Measurements from ENCODE around the gene CMC1.

Gene CMC1

DNA sequence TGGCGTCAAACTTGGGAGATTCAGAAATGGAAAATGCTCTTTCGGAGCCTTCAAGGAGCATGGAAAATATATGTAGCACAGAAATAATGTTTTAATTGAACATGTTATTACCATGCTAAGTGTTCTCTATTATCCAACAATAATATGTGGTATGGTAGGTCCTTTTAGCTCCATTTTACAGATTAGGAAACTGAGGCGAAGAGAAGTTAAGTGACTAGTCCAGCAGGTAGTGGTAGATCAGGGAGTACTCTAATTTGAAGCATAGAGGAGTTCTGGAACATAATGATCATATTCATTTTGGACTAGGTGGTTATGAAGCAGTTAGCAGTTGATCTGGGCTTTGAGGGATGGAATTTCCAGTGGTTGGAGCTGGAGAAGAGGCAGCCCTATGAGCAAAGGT, 1.1 kb downstream of the CMC1 start:
- ChIA-PET CTCF (interaction anchor here (1.0 kb wide), 1 partner anchor 13 kb away, joined by 4 read pairs; no protein-coding TSS in a partner anchor), POLR2A (no interaction called here)
- DNase-seq (ENCODE audit: extremely low spot score) = no peak
- TF ChIP-seq, protein P1, sequence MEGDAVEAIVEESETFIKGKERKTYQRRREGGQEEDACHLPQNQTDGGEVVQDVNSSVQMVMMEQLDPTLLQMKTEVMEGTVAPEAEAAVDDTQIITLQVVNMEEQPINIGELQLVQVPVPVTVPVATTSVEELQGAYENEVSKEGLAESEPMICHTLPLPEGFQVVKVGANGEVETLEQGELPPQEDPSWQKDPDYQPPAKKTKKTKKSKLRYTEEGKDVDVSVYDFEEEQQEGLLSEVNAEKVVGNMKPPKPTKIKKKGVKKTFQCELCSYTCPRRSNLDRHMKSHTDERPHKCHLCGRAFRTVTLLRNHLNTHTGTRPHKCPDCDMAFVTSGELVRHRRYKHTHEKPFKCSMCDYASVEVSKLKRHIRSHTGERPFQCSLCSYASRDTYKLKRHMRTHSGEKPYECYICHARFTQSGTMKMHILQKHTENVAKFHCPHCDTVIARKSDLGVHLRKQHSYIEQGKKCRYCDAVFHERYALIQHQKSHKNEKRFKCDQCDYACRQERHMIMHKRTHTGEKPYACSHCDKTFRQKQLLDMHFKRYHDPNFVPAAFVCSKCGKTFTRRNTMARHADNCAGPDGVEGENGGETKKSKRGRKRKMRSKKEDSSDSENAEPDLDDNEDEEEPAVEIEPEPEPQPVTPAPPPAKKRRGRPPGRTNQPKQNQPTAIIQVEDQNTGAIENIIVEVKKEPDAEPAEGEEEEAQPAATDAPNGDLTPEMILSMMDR (IDR thresholded peaks at IDR 0.05; ENCODE audit: control extremely low read depth, extremely low read depth, low read depth, missing control alignments) = no peak

DNA sequence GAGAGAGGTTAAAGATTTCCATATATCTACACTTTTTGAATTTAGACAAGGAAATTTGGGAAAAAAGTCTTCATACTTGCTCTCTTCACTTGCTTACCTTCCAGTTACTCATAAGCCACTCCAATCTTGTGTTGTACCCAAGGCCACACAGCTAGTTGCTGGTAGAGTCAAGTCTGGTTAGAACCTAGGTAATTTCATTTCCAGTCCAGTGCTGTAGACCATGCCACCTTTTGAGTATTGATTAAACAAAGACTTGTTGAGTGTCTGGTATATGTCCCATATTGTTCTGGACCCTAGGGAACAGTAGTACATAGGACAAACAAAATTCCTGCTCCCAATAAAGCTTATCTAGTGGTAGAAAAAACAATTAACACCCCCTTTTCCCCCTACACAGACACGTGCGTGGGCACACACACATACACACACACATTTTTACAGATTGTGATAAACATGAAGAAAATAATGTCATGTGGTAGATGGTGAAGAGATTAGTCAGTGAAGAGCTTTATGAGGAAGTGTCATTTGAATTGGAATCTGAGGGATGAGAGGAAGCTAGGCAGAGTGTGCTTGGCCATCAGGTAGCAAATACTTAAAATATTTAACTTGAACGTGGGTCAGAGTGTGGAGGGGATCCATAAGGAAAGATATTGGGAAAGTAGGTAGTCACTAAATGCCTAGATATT, 2.1 kb downstream of the CMC1 start:
- CTCF ChIA-PET = interaction anchor here (1.0 to 1.3 kb wide), 3 partner anchors 12 to 84 kb away, joined by 3 to 4 read pairs (median 3); no protein-coding TSS in a partner anchor
- TF ChIP-seq, protein P1 (IDR thresholded peaks at IDR 0.05; ENCODE audit: control extremely low read depth, extremely low read depth, low read depth, missing control alignments) = no peak
- no peak for DNase-seq (ENCODE audit: extremely low spot score)
- POLR2A ChIA-PET = no interaction called here

- ChIA-PET CTCF (no interaction called here), POLR2A (no interaction called here)
- TF ChIP-seq, protein P1 (IDR thresholded peaks at IDR 0.05; ENCODE audit: control extremely low read depth, extremely low read depth, low read depth, missing control alignments) = no peak
- no peak for DNase-seq (ENCODE audit: extremely low spot score)
These were observed 3.1 kb downstream of the CMC1 start for GRCh38 chr3:28244491-28244890.

DNA sequence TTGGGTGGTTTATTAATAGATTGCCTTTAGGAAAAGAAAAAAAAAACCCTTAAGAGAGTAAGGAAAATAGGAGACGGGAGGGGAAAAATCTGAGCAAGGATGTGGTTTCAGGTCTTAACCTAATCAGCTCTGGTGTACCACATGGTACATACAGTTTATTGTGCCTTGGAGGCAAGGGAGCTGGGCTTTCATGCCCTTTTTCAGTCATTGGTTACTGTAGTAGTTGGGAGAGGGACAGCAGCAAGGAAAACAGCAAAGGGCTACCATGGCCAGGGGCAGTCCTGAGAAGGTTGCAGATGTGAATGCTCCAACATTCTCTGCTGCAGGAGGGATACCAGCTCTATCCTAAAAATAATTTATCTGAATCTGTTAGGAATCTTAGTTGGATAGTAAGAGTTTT, 5.9 kb downstream of the CMC1 start:
- ChIA-PET CTCF (no interaction called here), POLR2A (no interaction called here)
- no peak for DNase-seq (ENCODE audit: extremely low spot score)
- TF ChIP-seq, protein P1 (IDR thresholded peaks at IDR 0.05; ENCODE audit: control extremely low read depth, extremely low read depth, low read depth, missing control alignments) = no peak

- TF ChIP-seq, protein P1 (IDR thresholded peaks at IDR 0.05; ENCODE audit: control extremely low read depth, extremely low read depth, low read depth, missing control alignments) = no peak
- no peak for DNase-seq (ENCODE audit: extremely low spot score)
- CTCF ChIA-PET = interaction anchor here (1.5 to 1.7 kb wide), 2 partner anchors 12 to 33 kb away, joined by 3 to 4 read pairs; no protein-coding TSS in a partner anchor
- POLR2A ChIA-PET = no interaction called here
These were observed 9.6 kb downstream of the CMC1 start for GRCh38 chr3:28250999-28251398.

DNA sequence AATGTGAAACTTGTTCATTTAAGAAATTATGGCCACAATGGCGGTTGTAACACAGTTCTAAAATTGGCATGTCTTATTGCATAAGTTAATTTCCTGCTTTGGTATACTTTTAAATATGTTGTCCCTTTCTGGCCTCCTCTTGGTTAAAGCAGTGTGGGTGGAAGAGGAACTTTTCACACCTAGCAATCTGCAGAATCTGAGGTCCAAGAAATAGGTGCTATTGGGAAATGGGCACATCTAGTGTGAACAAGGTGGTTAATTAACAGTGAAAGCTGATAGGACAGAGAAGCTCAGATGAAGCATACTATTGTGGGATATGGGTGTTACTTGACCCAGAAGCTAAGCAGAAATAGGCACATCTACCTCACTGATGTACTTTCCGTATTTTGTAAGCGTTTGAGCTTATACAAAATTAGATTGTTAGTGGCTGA, 10.6 kb downstream of the CMC1 start:
- TF ChIP-seq, protein P1 (IDR thresholded peaks at IDR 0.05; ENCODE audit: control extremely low read depth, extremely low read depth, low read depth, missing control alignments) = no peak
- ChIA-PET CTCF (interaction anchor here (1.2 to 2.9 kb wide), 4 partner anchors 14 to 76 kb away, joined by 3 to 11 read pairs (median 4); no protein-coding TSS in a partner anchor), POLR2A (no interaction called here)
- DNase-seq (ENCODE audit: extremely low spot score) = no peak
